ENCODE measurements around the gene FZD8.

The FZD8 gene

DNA sequence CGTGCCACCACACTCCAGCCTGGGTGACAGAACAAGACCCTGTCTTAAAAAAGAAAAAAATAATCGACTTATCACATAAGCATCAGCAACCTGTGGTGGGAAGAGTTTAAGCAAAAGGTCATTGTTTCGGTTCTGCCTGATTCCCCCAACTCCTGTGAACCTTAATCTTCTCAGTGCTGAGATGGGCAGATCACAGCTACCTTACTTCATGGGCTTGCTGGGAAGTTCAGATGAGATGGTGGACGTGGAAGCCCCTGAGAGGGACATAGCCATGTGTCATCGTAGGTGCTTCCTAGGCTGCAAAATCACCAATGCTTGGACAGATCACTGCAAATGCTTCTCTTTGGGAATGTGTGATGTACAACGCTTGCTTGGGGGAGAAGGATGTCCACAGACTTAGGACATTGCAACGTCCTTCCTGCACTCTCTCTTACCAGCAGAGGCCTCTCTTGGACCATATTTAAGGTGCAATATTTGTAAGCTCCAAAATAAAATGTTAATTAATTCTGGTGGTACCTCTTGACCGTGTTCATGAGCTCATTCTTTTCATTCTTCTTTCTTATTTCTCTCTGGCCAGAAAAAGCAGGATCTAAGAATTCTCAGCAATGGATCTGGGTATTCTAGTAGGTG lies 28.4 kb downstream of the FZD8 start:
- H3K4me3 ChIP-seq (ENCODE audit: low read length) = no peak overlapping the region
- TF ChIP-seq CTCF (conservative IDR thresholded peaks at IDR 0.05; ENCODE audit: low read length) = peak; percentile 67
- peak; percentile 53 for DNase-seq (ENCODE audit: low read depth)

GRCh38 chr10:35613107-35613440 lies 29.0 kb downstream of the FZD8 start:
- no peak overlapping the region for H3K4me3 ChIP-seq (ENCODE audit: low read length)
- DNase-seq (ENCODE audit: low read depth) = no peak
- no peak for TF ChIP-seq CTCF (conservative IDR thresholded peaks at IDR 0.05; ENCODE audit: low read length)

- no peak for TF ChIP-seq CTCF (conservative IDR thresholded peaks at IDR 0.05; ENCODE audit: low read length)
- DNase-seq (ENCODE audit: low read depth) = no peak
- no peak overlapping the region for H3K4me3 ChIP-seq (ENCODE audit: low read length)
Measured at GRCh38 chr10:35612385-35613106, 29.6 kb downstream of the FZD8 start.

DNA sequence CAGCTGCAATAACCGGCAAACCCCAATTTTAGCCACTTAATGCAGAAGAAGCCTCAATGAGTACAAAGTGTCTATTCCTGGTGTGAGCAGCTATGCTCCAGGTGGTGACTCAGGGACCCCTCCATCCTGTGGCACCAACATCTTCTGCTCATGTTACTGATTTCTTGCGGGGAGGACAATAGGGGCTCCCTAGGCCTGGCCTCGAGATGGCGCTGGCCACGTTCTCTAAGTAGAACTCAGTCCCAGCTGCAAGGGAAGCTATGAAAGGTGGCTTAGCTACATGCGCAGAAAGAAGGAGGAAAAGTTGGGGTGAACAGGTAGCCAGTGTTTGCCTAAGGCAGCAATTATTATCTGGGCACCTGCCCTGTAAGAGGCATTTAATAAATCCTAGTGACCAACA lies 30.3 kb downstream of the FZD8 start:
- no peak for TF ChIP-seq CTCF (conservative IDR thresholded peaks at IDR 0.05; ENCODE audit: low read length)
- H3K4me3 ChIP-seq (ENCODE audit: low read length) = no peak overlapping the region
- DNase-seq (ENCODE audit: low read depth) = no peak

- TF ChIP-seq CTCF (conservative IDR thresholded peaks at IDR 0.05; ENCODE audit: low read length) = no peak
- peak overlapping the region; percentile 54 for H3K4me3 ChIP-seq (ENCODE audit: low read length)
- no peak for DNase-seq (ENCODE audit: low read depth)
Measured at GRCh38 chr10:35608328-35608672, 33.8 kb downstream of the FZD8 start.

GRCh38 chr10:35607475-35608327 lies 34.4 kb downstream of the FZD8 start:
- no peak for DNase-seq (ENCODE audit: low read depth)
- H3K4me3 ChIP-seq (ENCODE audit: low read length) = peak overlapping the region; percentile 54
- TF ChIP-seq CTCF (conservative IDR thresholded peaks at IDR 0.05; ENCODE audit: low read length) = no peak
